BJ (cell line): ENCODE data around the gene PURB. TPM values are rescaled to one million over a fixed set of nuclear protein-coding genes. Genes with fewer than 3 reads are reported as not detected.
A peak's percentile ranks its signal among the peaks of the same experiment; 100 is the strongest.
"Not testable (repeated sequence)": the region's sequence is repeated elsewhere in the genome, so short reads cannot be mapped to it uniquely, and the experiment has no call there.

Experiments used
- CTCF ChIA-PET: fragments of 350-600 bp; formaldehyde crosslinking; extraction: SDS; loops from one replicate; lab custom pipeline; 2021; ENCODE audit warnings: antibody characterized with exemption, inconsistent platforms; lab: Yijun Ruan, JAX
- POLR2A ChIA-PET: fragments of 300-600 bp; sonication (Branson Sonifier 250); formaldehyde crosslinking; extraction: SDS; loops from one replicate; lab custom pipeline; 2021; ENCODE audit warnings: antibody characterized with exemption; lab: Charles Lee
- DNase-seq: peaks from one replicate; pipeline ENCODE4 v3.0.0-alpha.2; 2011; ENCODE audit warnings: low read depth
- H3K27me3 ChIP-seq: 2 replicates; pipeline ENCODE4 v1.6.0; 2011; ENCODE audit warnings: low read length; ENCODE audit not compliant: control insufficient read depth, insufficient read depth
- H3K36me3 ChIP-seq: 2 replicates; pipeline ENCODE4 v1.5.1; 2011; ENCODE audit warnings: low read length; ENCODE audit not compliant: control insufficient read depth, insufficient read depth
- H3K4me3 ChIP-seq: 2 replicates; pipeline ENCODE4 v1.5.1; 2011; ENCODE audit warnings: low read depth, mild to moderate bottlenecking, control low read depth, low read length
- CTCF ChIP-seq: IDR thresholded peaks from 2 replicates; pipeline ENCODE4 v1.5.1; 2011; ENCODE audit warnings: low read depth, mild to moderate bottlenecking, control low read depth, inconsistent platforms, low read length, moderate library complexity; ENCODE audit not compliant: insufficient read depth
- polyA plus RNA-seq: library from polyadenylated mRNA; depleted of rRNA; stranded (reverse); fragments of >200 nt; gene quantifications from 2 replicates; pipeline ENCODE4 v1.2.3, GENCODE V29; 2011

Gene PURB
- polyA plus RNA-seq, 1 experiment: 2.5 TPM

- peak; percentile 37 for DNase-seq
- Histone ChIP-seq H3K27me3 (no peaks in the 10 kb centered on the region), H3K36me3 (no peaks in the 10 kb centered on the region), H3K4me3 (peak overlapping the region; percentile 62)
- CTCF ChIA-PET: interaction anchor here (0.6 to 3.2 kb wide), 17 partner anchors 9 to 274 kb away, joined by 3 to 21 read pairs (median 5); partner anchors contain the start of genes DDX56 and TMED4
- POLR2A ChIA-PET: interaction anchor here (1.0 kb wide), 1 partner anchor 241 kb away, joined by 3 read pairs; the partner anchor contains the start of gene OGDH
- peak; percentile 80 for TF ChIP-seq CTCF
Observed at GRCh38 chr7:44847509-44847919, 37.8 kb downstream of the PURB start.

GRCh38 chr7:44846816-44847508, 38.4 kb downstream of the PURB start:
- Histone ChIP-seq H3K4me3 (peak overlapping the region; percentile 62), H3K27me3 (no peaks in the 10 kb centered on the region), H3K36me3 (no peaks in the 10 kb centered on the region)
- TF ChIP-seq CTCF: no peak
- POLR2A ChIA-PET: interaction anchor here (0.7 to 1.0 kb wide), 2 partner anchors 240 to 265 kb away, joined by 3 read pairs; partner anchors contain the start of genes OGDH and TMED4
- no peak for DNase-seq
- CTCF ChIA-PET: interaction anchor here (0.6 to 3.2 kb wide), 19 partner anchors 8 to 273 kb away, joined by 3 to 21 read pairs (median 5); partner anchors contain the start of genes DDX56 and TMED4

GRCh38 chr7:44846390-44846789, 38.9 kb downstream of the PURB start:
- CTCF ChIA-PET: interaction anchor here (0.6 to 3.2 kb wide), 11 partner anchors 11 to 272 kb away, joined by 3 to 21 read pairs (median 6); partner anchors contain the start of genes DDX56 and TMED4
- H3K4me3 ChIP-seq: peak overlapping the region; percentile 62
- not testable (repeated sequence) for H3K27me3 ChIP-seq, DNase-seq, H3K36me3 ChIP-seq
- POLR2A ChIA-PET: interaction anchor here (0.7 kb wide), 2 partner anchors 98 to 265 kb away, joined by 3 read pairs; partner anchors contain the start of gene TMED4

GRCh38 chr7:44845451-44845850, 39.9 kb downstream of the PURB start:
- Histone ChIP-seq H3K27me3 (no peaks in the 10 kb centered on the region), H3K36me3 (peaks cover 2% of the 10 kb centered on the region), H3K4me3 (no peak overlapping the region)
- ChIA-PET CTCF (interaction anchor here (1.9 to 3.2 kb wide), 2 partner anchors 12 to 257 kb away, joined by 5 to 21 read pairs; no protein-coding TSS in a partner anchor), POLR2A (no interaction called here)
- DNase-seq: no peak
- no peak for TF ChIP-seq CTCF

- ChIA-PET POLR2A (interaction anchor here (0.7 kb wide), 1 partner anchor 116 kb away, joined by 5 read pairs; no protein-coding TSS in a partner anchor), CTCF (interaction anchor here (0.9 to 1.4 kb wide), 2 partner anchors 13 to 255 kb away, joined by 3 to 4 read pairs; no protein-coding TSS in a partner anchor)
Observed at GRCh38 chr7:44843440-44843839, 41.9 kb downstream of the PURB start.

GRCh38 chr7:44842675-44843074, 42.7 kb downstream of the PURB start:
- POLR2A ChIA-PET, H3K36me3 ChIP-seq, CTCF ChIA-PET, DNase-seq, H3K27me3 ChIP-seq, H3K4me3 ChIP-seq: not testable (repeated sequence)

More at GRCh38 chr7:44843440-44843839, 41.9 kb downstream of the PURB start:
- H3K27me3 ChIP-seq, H3K4me3 ChIP-seq, DNase-seq, H3K36me3 ChIP-seq: not testable (repeated sequence)
